RKO (cell line): ENCODE data around the gene CDX2.
"Not testable (repeated sequence)": the region's sequence is repeated elsewhere in the genome, so short reads cannot be mapped to it uniquely, and the experiment has no call there.

ENCODE experiments used
- DNase-seq: peaks from one replicate; pipeline ENCODE4 v3.0.0-alpha.2; 2016; ENCODE audit warnings: low spot score

CDX2 gene

GRCh38 chr13:27969082-27969865 is at the start of gene CDX2:
TSS of gene CDX2 (minus strand) at chr13:27969315. CDS start at chr13:27969006, 309 bp downstream.
- DNase-seq = peak; percentile 85

- DNase-seq = no peak
Measured at GRCh38 chr13:28014301-28014700, 45.2 kb upstream of the CDX2 start.

- DNase-seq = no peak
Measured at GRCh38 chr13:28013482-28013881, 44.4 kb upstream of the CDX2 start.

GRCh38 chr13:28012896-28013295 is 43.8 kb upstream of the CDX2 start:
- no peak for DNase-seq

- peak; percentile 18 for DNase-seq
Measured at GRCh38 chr13:28012383-28012782, 43.3 kb upstream of the CDX2 start.

- DNase-seq = no peak
Measured at GRCh38 chr13:28010046-28010445, 40.9 kb upstream of the CDX2 start.

- not testable (repeated sequence) for DNase-seq
Measured at GRCh38 chr13:28005016-28005415, 35.9 kb upstream of the CDX2 start.

GRCh38 chr13:28002886-28003698 is 34.0 kb upstream of the CDX2 start:
- no peak for DNase-seq

- DNase-seq = no peak
Measured at GRCh38 chr13:28001837-28002473, 32.8 kb upstream of the CDX2 start.

- DNase-seq = no peak
Measured at GRCh38 chr13:28001049-28001448, 31.9 kb upstream of the CDX2 start.

GRCh38 chr13:28000567-28000966 is 31.5 kb upstream of the CDX2 start:
- DNase-seq = no peak

GRCh38 chr13:27997904-27998522 is 28.9 kb upstream of the CDX2 start:
- peak; percentile 58 for DNase-seq

GRCh38 chr13:27991881-27992280 is 22.8 kb upstream of the CDX2 start:
- no peak for DNase-seq

- no peak for DNase-seq
Measured at GRCh38 chr13:27988520-27988919, 19.4 kb upstream of the CDX2 start, which contains the start of gene URAD. TSS of gene URAD (minus strand) at chr13:27988693. CDS start at chr13:27988637, 56 bp downstream.

GRCh38 chr13:27985600-27985999 is 16.5 kb upstream of the CDX2 start:
- DNase-seq = no peak

- DNase-seq = no peak
Measured at GRCh38 chr13:27982361-27982760, 13.2 kb upstream of the CDX2 start.

GRCh38 chr13:27981006-27981708 is 12.0 kb upstream of the CDX2 start:
- no peak for DNase-seq

- no peak for DNase-seq
Measured at GRCh38 chr13:27980280-27980998, 11.3 kb upstream of the CDX2 start.

GRCh38 chr13:27979765-27980279 is 10.7 kb upstream of the CDX2 start:
- DNase-seq = no peak

GRCh38 chr13:27979001-27979643 is 10.0 kb upstream of the CDX2 start:
- no peak for DNase-seq
